Skeletal muscle tissue (tissue), 4 donors: ENCODE data around the gene KMT5C. TPM values are rescaled to one million over a fixed set of nuclear protein-coding genes. Genes with fewer than 3 reads are reported as not detected.

Source experiments
- H3K27ac ChIP-seq: one replicate; pipeline ENCODE4 v1.7.0; 2013; ENCODE audit warnings: mild to moderate bottlenecking, low read depth, low read length, inconsistent platforms
- H3K27me3 ChIP-seq, 3 donors: one replicate each; pipeline ENCODE4 v1.7.0; 2013; ENCODE audit warnings: low read length in 3 of 3; ENCODE audit not compliant: control insufficient read depth in 3 of 3, insufficient read depth in 3 of 3
- H3K36me3 ChIP-seq, 3 donors: one replicate each; pipeline ENCODE4 v1.7.0; 2013; ENCODE audit warnings: low read length in 3 of 3; ENCODE audit not compliant: control insufficient read depth in 3 of 3, insufficient read depth in 3 of 3
- H3K4me1 ChIP-seq, 3 donors: one replicate each; pipeline ENCODE4 v1.7.0; 2013; ENCODE audit warnings: low read length in 3 of 3, mild to moderate bottlenecking in 3 of 3; ENCODE audit not compliant: control insufficient read depth in 3 of 3, insufficient read depth in 3 of 3
- H3K4me3 ChIP-seq, 3 donors: one replicate each; pipeline ENCODE4 v1.7.0; 2013; ENCODE audit warnings: low read length in 3 of 3
- H3K9ac ChIP-seq, 3 donors: one replicate each; pipeline ENCODE4 v1.7.0; 2013; ENCODE audit warnings: low read length in 3 of 3, mild to moderate bottlenecking in 3 of 3, moderate library complexity in 2 of 3, low read depth in 1 of 3
- H3K9me3 ChIP-seq, 3 donors: one replicate each; pipeline ENCODE4 v1.7.0; 2013; ENCODE audit warnings: low read length in 3 of 3; ENCODE audit not compliant: control insufficient read depth in 3 of 3
- total RNA-seq: library from RNA; depleted of rRNA; stranded (reverse); fragments of >200 nt; gene quantifications from one replicate; pipeline ENCODE4 v1.2.3, GENCODE V29; 2014
- donor health status: Osteomylitis.

The KMT5C gene
- total RNA-seq, 1 donor from 2014 or later: 8.9 TPM

- H3K27ac ChIP-seq: no peak overlapping the region
Observed at GRCh38 chr19:55392820-55393761, 53.4 kb downstream of the KMT5C start.

More at GRCh38 chr19:55392820-55393761, 53.4 kb downstream of the KMT5C start:
- Histone ChIP-seq H3K9ac (no peak overlapping the region), H3K4me3 (no peak overlapping the region), H3K4me1 (peaks cover 9 to 30% (median 15%) of the 10 kb centered on the region in 3 donors), H3K9me3 (no peaks in the 10 kb centered on the region), H3K36me3 (peaks cover 18 to 37% (median 22%) of the 10 kb centered on the region in 3 donors), H3K27me3 (no peaks in the 10 kb centered on the region)

Other genes starting within 250 kb of the KMT5C start
- 24.5 TPM for gene PPP1R12C, start 222.2 kb upstream of the KMT5C start, total RNA-seq
- gene TNNT1, start 190.7 kb upstream of the KMT5C start, total RNA-seq: 540 TPM
- gene TNNI3, start 182.1 kb upstream of the KMT5C start, total RNA-seq: 4.7 TPM
- not detected for gene DNAAF3, start 173.3 kb upstream of the KMT5C start, total RNA-seq
- not detected for gene SYT5, start 159.6 kb upstream of the KMT5C start, total RNA-seq
- under 0.01 TPM for gene PTPRH, start 130.4 kb upstream of the KMT5C start, total RNA-seq
- gene TMEM86B, start 111.1 kb upstream of the KMT5C start, total RNA-seq: 0.52 TPM
- 11.0 TPM for gene PPP6R1, start 80.9 kb upstream of the KMT5C start, total RNA-seq
- gene HSPBP1, start 59.8 kb upstream of the KMT5C start, total RNA-seq: 10.4 TPM
- 0.52 TPM for gene BRSK1, start 55.9 kb upstream of the KMT5C start, total RNA-seq
- 0.52 TPM for gene TMEM150B, start 14.5 kb upstream of the KMT5C start, total RNA-seq
- gene COX6B2, start 14.8 kb downstream of the KMT5C start, total RNA-seq: not detected
- gene GARIN5B, start 23.4 kb downstream of the KMT5C start, total RNA-seq: not detected
- gene IL11, start 30.6 kb downstream of the KMT5C start, total RNA-seq: not detected
- gene TMEM190, start 37.0 kb downstream of the KMT5C start, total RNA-seq: not detected
- gene TMEM238, start 44.4 kb downstream of the KMT5C start, total RNA-seq: not detected
- 229 TPM for gene RPL28, start 46.1 kb downstream of the KMT5C start, total RNA-seq
- gene UBE2S, start 67.9 kb downstream of the KMT5C start, total RNA-seq: 11.0 TPM
- not detected for gene SHISA7, start 103.4 kb downstream of the KMT5C start, total RNA-seq
- 25.1 TPM for gene ISOC2, start 121.8 kb downstream of the KMT5C start, total RNA-seq
- not detected for gene C19orf85, start 124.9 kb downstream of the KMT5C start, total RNA-seq
- 0.52 TPM for gene ZNF628, start 136.7 kb downstream of the KMT5C start, total RNA-seq
- 8.4 TPM for gene NAT14, start 145.3 kb downstream of the KMT5C start, total RNA-seq
- 17.7 TPM for gene SSC5D, start 148.6 kb downstream of the KMT5C start, total RNA-seq
- gene SBK2, start 197.3 kb downstream of the KMT5C start, total RNA-seq: 1.0 TPM
- not detected for gene SBK3, start 205.7 kb downstream of the KMT5C start, total RNA-seq
- gene ZNF579, start 241.0 kb downstream of the KMT5C start, total RNA-seq: 1.6 TPM